ENCODE measurements around the gene GMDS.

The GMDS gene

GRCh38 chr6:2242311-2242710 lies 3.1 kb downstream of the GMDS start:
- no peak for DNase-seq (ENCODE audit: low read depth in 4 of 4, low spot score in 1 of 4)

GRCh38 chr6:2240961-2241360 lies 4.4 kb downstream of the GMDS start:
- DNase-seq (ENCODE audit: low read depth in 4 of 4, low spot score in 1 of 4) = no peak

GRCh38 chr6:2237001-2237400 lies 8.4 kb downstream of the GMDS start:
- no peak for DNase-seq (ENCODE audit: low read depth in 4 of 4, low spot score in 1 of 4)

- DNase-seq (ENCODE audit: low read depth in 4 of 4, low spot score in 1 of 4) = no peak
Observed at GRCh38 chr6:2235777-2236495, 9.5 kb downstream of the GMDS start.

GRCh38 chr6:2232445-2232844 lies 13.0 kb downstream of the GMDS start:
- no peak for DNase-seq (ENCODE audit: low read depth in 4 of 4, low spot score in 1 of 4)

- DNase-seq (ENCODE audit: low read depth in 4 of 4, low spot score in 1 of 4) = no peak
Observed at GRCh38 chr6:2231438-2231837, 14.0 kb downstream of the GMDS start.

- DNase-seq (ENCODE audit: low read depth in 4 of 4, low spot score in 1 of 4) = no peak
Observed at GRCh38 chr6:2230659-2231277, 14.6 kb downstream of the GMDS start.

GRCh38 chr6:2229742-2230141 lies 15.7 kb downstream of the GMDS start:
- no peak for DNase-seq (ENCODE audit: low read depth in 4 of 4, low spot score in 1 of 4)

GRCh38 chr6:2229039-2229438 lies 16.4 kb downstream of the GMDS start:
- no peak for DNase-seq (ENCODE audit: low read depth in 4 of 4, low spot score in 1 of 4)

GRCh38 chr6:2228392-2228791 lies 17.0 kb downstream of the GMDS start:
- DNase-seq (ENCODE audit: low read depth in 4 of 4, low spot score in 1 of 4) = no peak

GRCh38 chr6:2226775-2227174 lies 18.6 kb downstream of the GMDS start:
- DNase-seq (ENCODE audit: low read depth in 4 of 4, low spot score in 1 of 4) = no peak

- no peak for DNase-seq (ENCODE audit: low read depth in 4 of 4, low spot score in 1 of 4)
Observed at GRCh38 chr6:2225422-2226392, 19.7 kb downstream of the GMDS start.

GRCh38 chr6:2224847-2225382 lies 20.5 kb downstream of the GMDS start:
- DNase-seq (ENCODE audit: low read depth in 4 of 4, low spot score in 1 of 4) = no peak

GRCh38 chr6:2222275-2222842 lies 23.0 kb downstream of the GMDS start:
- DNase-seq (ENCODE audit: low read depth in 4 of 4, low spot score in 1 of 4) = no peak

- no peak for DNase-seq (ENCODE audit: low read depth in 4 of 4, low spot score in 1 of 4)
Observed at GRCh38 chr6:2221726-2222274, 23.6 kb downstream of the GMDS start.

GRCh38 chr6:2220154-2220553 lies 25.3 kb downstream of the GMDS start:
- DNase-seq (ENCODE audit: low read depth in 4 of 4, low spot score in 1 of 4) = no peak

- DNase-seq (ENCODE audit: low read depth in 4 of 4, low spot score in 1 of 4) = no peak
Observed at GRCh38 chr6:2218866-2219265, 26.5 kb downstream of the GMDS start.

- no peak for DNase-seq (ENCODE audit: low read depth in 4 of 4, low spot score in 1 of 4)
Observed at GRCh38 chr6:2216794-2217383, 28.5 kb downstream of the GMDS start.

- no peak for DNase-seq (ENCODE audit: low read depth in 4 of 4, low spot score in 1 of 4)
Observed at GRCh38 chr6:2215342-2215741, 30.1 kb downstream of the GMDS start.

- DNase-seq (ENCODE audit: low read depth in 4 of 4, low spot score in 1 of 4) = no peak
Observed at GRCh38 chr6:2213086-2213485, 32.3 kb downstream of the GMDS start.
